Measurements from ENCODE around the gene BMPR1B. TPM values are rescaled to one million over a fixed set of nuclear protein-coding genes. Genes with fewer than 3 reads are reported as not detected.

Gene BMPR1B
- total and polyA plus RNA-seq, 2 of the 4 experiments (the other 2 are of a cell fraction): 0.24 to 0.90 TPM

- no peak overlapping the region for H3K23ac ChIP-seq (ENCODE audit: low read depth, low read length)
- H2BK5ac ChIP-seq (ENCODE audit: low read depth, low read length, poor library complexity, severe bottlenecking): no peak overlapping the region
- no peak overlapping the region for H4K8ac ChIP-seq (ENCODE audit: low read depth in 2 of 2, low read length in 2 of 2)
- H4K91ac ChIP-seq (ENCODE audit: insufficient read depth, low read depth, low read length): no peak overlapping the region
- POLR2A ChIA-PET (ENCODE audit: unreplicated experiment): no interaction called here
- DNase-seq (no peak), ATAC-seq (ENCODE audit: low read depth) (no peak)
- no peaks in the 10 kb centered on the region for H3K9me3 ChIP-seq (ENCODE audit: control insufficient read depth, insufficient read depth, low read length)
- no peak overlapping the region for H3K4me2 ChIP-seq (ENCODE audit: low read depth, low read length)
- TF ChIP-seq RCOR1 (IDR thresholded peaks at IDR 0.05; ENCODE audit: insufficient replicate concordance, low read length) (no peak), CEBPB (IDR thresholded peaks at IDR 0.05; ENCODE audit: low read depth, low read length) (no peak), USF2 (IDR thresholded peaks at IDR 0.05; ENCODE audit: low read depth, low read length) (no peak), POLR2A (IDR thresholded peaks at IDR 0.05; ENCODE audit: low read depth, low read length) (no peak), SMC3 (IDR thresholded peaks at IDR 0.05; ENCODE audit: low read depth, low read length) (no peak), FOS (IDR thresholded peaks at IDR 0.05; ENCODE audit: low read depth, low read length) (no peak), MAFK (IDR thresholded peaks at IDR 0.05; ENCODE audit: low read depth, low read length) (no peak), MXI1 (IDR thresholded peaks at IDR 0.05; ENCODE audit: borderline replicate concordance, low read depth, low read length) (no peak), RFX5 (IDR thresholded peaks at IDR 0.05; ENCODE audit: low read depth, low read length) (no peak), BHLHE40 (IDR thresholded peaks at IDR 0.05; ENCODE audit: low read depth, low read length) (no peak), ELK1 (IDR thresholded peaks at IDR 0.05; ENCODE audit: borderline replicate concordance, low read depth, low read length) (no peak), RAD21 (IDR thresholded peaks at IDR 0.05; ENCODE audit: low read length) (no peak), CTCF (conservative IDR thresholded peaks at IDR 0.05; ENCODE audit: low read depth, low read length) (no peak), MAZ (IDR thresholded peaks at IDR 0.05; ENCODE audit: borderline replicate concordance, low read depth, low read length) (no peak), CHD1 (IDR thresholded peaks at IDR 0.05; ENCODE audit: low read depth, low read length) (no peak), NFE2L2 (IDR thresholded peaks at IDR 0.05; ENCODE audit: low read depth, low read length) (no peak)
- no peaks in the 10 kb centered on the region for H3K27me3 ChIP-seq (ENCODE audit: control insufficient read depth, insufficient read depth, low read length)
- no peak overlapping the region for H3K14ac ChIP-seq (replicated peaks; ENCODE audit: low read depth, low read length)
- no peak overlapping the region for H2BK20ac ChIP-seq (ENCODE audit: low read depth, low read length)
- H3K36me3 ChIP-seq (ENCODE audit: control insufficient read depth, insufficient read depth, low read length): no peaks in the 10 kb centered on the region
- no peak overlapping the region for H3K56ac ChIP-seq (ENCODE audit: extremely low read depth, insufficient read depth, low read length)
- dilution Hi-C loops (cut with HindIII; ENCODE audit: low sequenced_read_pairs, unreplicated experiment): no loop called here
- H3K9me1 ChIP-seq (ENCODE audit: insufficient read depth, low read length): peaks cover 3% of the 10 kb centered on the region
- H3K18ac ChIP-seq (ENCODE audit: low read depth, low read length): no peak overlapping the region
- H2AK9ac ChIP-seq (replicated peaks; ENCODE audit: low read depth, low read length, poor library complexity): no peak overlapping the region
- H3K9ac ChIP-seq (ENCODE audit: low read depth, low read length): no peak overlapping the region
- 0 out of 4 replicates have a peak, but pooled peaks cover 0 to 3% of the 10 kb centered on the region in 2 experiments for H3K79me1 ChIP-seq (ENCODE audit: low read depth in 1 of 2, low read length in 2 of 2)
- H2BK15ac ChIP-seq (ENCODE audit: low read depth, low read length): no peak overlapping the region
- BruUV-seq (replicated peaks): no TSS peak
- no peak overlapping the region for H2BK120ac ChIP-seq (ENCODE audit: low read depth, low read length)
- CTCF ChIA-PET: no interaction called here
- intact Hi-C loops (cut with micrococcal nuclease): no loop called here
- 90% methylated on average over 5 of the region's 7 CpGs; no CpG with 5 or more reads in 1 of the 2 experiments for WGBS, 2 experiments (ENCODE audit: extremely low coverage in 2 of 2, insufficient read length in 1 of 2)
- H4K5ac ChIP-seq (ENCODE audit: low read depth, low read length): no peak overlapping the region
- no peak overlapping the region for H3K4me3 ChIP-seq (ENCODE audit: insufficient read depth, low read depth, low read length)
- no peak overlapping the region for H2AFZ ChIP-seq (replicated peaks; ENCODE audit: low read length, poor library complexity)
- no peak overlapping the region for H2AK5ac ChIP-seq (ENCODE audit: low read depth, low read length)
- H4K20me1 ChIP-seq (ENCODE audit: insufficient read depth, low read length): no peaks in the 10 kb centered on the region
- peaks cover 9% of the 10 kb centered on the region for H3K4me1 ChIP-seq (ENCODE audit: control insufficient read depth, insufficient read depth, low read length)
- in situ Hi-C loops (cut with MboI; ENCODE audit: low sequenced_read_pairs): no loop called here
- no peak overlapping the region for H3K4ac ChIP-seq (ENCODE audit: low read depth, low read length)
- no peak overlapping the region for H3K27ac ChIP-seq (ENCODE audit: insufficient read depth, low read length)
Measured at GRCh38 chr4:94931626-94932025, 173.9 kb downstream of the BMPR1B start.

Measured in IMR-90 (cell line).